GM18861 (cell line): Measurements from ENCODE around the gene DPH3.
A peak's percentile ranks its signal among the peaks of the same experiment; 100 is the strongest.

Experiments used
- ATAC-seq: cut with Tn5 transposase; IDR thresholded peaks from one replicate; pipeline ENCODE4 v1.9.1; 2021; ENCODE audit not compliant: unreplicated experiment

Gene DPH3

DNA sequence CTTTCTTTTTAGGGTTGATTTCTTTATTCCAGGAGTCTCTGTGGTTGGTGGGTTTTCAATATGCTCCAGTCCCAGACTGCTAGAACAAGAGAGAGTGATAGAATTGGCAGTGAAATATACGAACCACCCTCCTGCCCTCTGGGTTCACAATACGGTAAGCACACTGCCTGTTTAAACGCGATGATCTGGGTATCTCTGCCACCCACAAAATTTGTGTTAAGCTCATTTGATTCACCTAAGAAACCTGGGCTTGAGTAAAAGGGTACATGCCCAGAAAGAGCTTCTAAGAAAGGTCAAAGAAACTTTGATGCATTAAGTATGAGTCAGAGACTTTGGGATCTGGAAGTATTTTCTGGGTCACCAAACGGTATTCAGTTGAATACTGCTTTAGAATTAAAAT is 30.1 kb upstream of the DPH3 start:
- ATAC-seq: no peak

DNA sequence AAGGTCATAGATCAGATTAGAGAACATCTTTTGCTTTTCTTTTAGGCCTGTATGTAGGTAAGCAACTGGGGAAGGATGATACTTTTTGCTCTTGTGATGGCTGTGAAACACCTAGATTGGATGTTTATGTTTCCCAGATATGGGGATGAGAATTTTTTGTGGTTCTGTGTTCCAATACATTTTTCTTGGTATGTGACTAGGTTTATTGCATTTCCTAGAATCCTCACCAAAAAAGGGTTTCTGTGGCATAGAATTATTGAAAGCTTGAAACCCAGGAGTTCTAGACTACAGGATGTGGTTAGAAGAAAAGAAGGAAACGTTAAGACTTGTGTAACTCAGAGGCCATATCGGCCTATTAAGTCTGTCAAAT is 26.1 kb upstream of the DPH3 start:
- ATAC-seq: peak; percentile 29

GRCh38 chr3:16290007-16290826 is 25.5 kb upstream of the DPH3 start:
- no peak for ATAC-seq

DNA sequence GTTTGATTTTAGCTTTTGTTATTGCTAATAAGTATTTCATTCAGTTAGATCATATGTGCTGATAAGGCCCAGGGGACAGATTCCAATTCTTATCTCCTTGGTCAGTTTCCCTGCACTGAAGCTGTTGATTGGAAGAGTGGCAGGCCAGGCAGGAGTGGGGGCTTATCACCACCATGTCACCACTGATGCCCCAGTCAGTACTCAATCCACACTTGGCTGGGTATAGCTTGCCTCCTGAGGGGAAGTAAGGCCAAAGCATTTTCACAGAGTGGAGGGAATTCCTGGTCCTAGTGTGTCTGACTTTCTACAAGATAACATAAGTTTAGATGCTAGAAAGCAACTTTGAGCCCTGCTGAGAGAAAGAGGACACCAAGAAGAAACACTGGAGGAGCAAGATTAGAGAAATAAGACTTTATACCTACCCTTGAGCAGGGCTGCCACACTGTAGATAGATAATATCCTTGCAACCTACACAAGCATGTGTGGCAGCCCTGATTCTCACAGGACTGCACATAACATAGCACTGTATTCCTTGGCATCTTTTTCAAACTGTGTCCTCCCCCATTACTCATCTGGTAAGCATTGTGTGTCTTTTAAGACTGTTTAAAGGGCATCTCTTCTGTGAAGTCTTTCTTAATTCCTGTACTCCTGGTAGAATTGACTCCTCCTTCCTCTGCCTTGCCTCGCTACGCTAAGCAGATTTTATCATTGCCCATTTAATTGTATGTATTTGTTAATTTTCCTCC is 24.6 kb upstream of the DPH3 start:
- ATAC-seq: no peak

DNA sequence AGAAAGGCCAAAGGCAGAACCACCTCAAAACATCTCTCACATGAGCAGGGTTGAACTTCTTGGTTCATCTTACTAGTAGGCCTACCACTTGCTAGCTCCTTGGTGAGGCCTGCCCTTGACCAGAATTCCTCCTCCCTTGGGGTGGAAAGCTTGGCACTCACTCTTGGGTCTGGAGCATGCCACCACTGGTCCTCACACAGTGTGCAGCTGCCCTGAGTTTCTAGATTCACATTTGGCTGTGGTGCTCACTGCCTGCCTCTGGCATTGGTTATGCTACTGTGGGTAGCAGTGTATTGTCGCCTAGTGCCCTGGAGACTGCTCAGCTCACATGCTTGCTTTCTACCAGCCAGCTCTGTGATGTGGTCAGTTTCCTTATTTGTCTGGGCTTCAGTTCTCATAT is 23.9 kb upstream of the DPH3 start:
- ATAC-seq: no peak

- no peak for ATAC-seq
These were observed 22.2 kb upstream of the DPH3 start for GRCh38 chr3:16286751-16287543.

DNA sequence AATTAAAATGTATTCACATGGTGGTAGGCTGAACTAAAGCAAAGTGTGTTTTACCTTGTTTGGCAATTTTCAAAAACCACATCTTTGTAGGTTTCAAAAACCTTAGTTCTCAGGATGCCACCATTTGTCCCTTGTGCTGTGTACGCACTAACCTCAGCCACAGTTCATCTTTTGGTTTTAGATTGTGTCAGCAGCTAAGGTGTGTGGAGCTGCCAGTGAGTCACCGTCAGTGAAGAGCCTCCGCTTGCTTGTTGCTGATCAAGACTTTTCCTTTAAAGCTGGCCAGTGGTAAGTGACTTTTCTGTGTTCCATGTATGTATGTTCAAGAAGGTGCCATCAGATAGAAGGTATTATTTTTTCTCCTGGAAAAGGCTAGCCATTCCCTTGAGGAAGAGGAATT is 21.4 kb upstream of the DPH3 start:
- ATAC-seq: peak; percentile 78

GRCh38 chr3:16284633-16285032 is 19.9 kb upstream of the DPH3 start:
- ATAC-seq: no peak

DNA sequence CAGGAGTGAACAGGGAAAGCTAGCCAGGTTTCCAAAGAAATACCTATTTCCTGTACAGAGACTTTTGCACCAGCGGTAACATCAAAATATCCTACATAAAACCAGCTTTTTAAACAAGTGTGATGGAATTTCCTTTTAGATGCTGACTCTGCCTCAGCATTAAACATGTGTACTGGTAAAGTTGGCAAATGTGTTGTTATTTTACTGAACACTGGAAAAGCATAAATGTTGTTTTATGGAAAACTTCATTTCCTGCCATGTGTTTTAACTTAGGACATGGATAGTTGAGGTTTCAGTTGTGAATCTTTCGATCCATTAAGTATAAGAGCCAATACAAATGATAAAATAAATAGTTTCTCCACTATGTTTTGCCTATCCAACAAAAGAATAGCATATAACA is 15.9 kb upstream of the DPH3 start:
- ATAC-seq: no peak

GRCh38 chr3:16279010-16279801 is 14.5 kb upstream of the DPH3 start:
- no peak for ATAC-seq

DNA sequence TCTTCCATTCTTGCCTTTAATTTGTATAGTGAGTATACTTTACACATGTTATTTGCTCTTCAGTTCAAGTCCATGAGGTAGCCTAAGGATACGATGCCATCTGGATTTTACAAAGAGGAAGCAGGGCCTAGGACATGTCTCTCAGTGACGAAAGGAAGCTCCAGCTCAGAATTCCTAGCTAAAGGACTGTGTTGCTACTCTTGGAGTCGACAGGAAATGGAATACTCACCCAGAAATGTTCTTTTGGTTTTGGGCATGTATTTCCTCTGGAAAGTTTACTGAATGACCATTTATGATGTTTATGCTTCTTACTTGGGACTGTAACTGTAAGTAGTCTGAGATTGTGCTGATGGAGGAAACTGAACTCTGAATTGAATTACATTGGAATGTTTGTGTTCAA is 12.7 kb upstream of the DPH3 start:
- ATAC-seq: no peak

- no peak for ATAC-seq
These were observed 9.1 kb upstream of the DPH3 start for GRCh38 chr3:16273867-16274266.

GRCh38 chr3:16272588-16272987 is 7.8 kb upstream of the DPH3 start:
- no peak for ATAC-seq

DNA sequence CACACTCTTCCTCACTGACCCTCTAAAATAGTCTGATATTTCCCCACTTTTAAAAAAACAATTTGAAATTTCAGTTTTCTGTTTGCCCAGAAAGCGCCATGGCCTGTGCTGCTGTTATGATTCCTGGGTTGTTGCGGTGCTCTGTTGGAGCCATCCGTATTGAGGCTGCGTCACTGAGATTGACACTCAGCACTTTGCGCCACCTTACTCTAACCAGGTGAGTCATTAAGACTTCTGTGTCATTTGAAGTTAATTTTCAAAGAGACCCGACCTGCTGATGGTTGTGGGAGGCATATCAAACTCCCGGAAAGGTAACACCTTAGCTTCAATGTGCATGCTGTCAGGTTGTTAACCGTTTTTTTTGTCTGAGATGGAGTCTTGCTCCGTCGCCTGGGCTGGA is 6.1 kb upstream of the DPH3 start:
- ATAC-seq: no peak

DNA sequence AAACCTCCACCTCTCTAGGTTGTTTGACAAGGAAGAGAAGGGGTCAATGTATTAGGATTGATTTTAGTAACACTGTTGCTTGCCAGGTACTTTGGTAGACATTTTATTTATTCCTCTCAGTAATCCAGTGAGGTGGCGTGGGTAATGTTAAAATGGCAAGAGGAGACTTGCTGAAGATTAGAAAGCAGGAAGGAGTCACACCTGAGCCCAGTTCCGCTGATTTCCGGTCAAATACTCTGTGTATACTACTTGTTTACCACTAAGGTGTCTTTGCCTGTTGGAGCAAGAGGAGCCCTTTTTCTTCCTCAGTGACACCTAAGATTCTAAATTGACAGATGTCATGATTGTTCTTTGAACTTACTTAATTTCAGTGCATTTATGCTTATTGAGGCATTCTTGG is 2.0 kb upstream of the DPH3 start:
- ATAC-seq: no peak

GRCh38 chr3:16265455-16265786 is 678 bp upstream of the DPH3 start:
- no peak for ATAC-seq

- ATAC-seq: no peak
These were observed 502 bp downstream of the DPH3 start for GRCh38 chr3:16264174-16264707.

DNA sequence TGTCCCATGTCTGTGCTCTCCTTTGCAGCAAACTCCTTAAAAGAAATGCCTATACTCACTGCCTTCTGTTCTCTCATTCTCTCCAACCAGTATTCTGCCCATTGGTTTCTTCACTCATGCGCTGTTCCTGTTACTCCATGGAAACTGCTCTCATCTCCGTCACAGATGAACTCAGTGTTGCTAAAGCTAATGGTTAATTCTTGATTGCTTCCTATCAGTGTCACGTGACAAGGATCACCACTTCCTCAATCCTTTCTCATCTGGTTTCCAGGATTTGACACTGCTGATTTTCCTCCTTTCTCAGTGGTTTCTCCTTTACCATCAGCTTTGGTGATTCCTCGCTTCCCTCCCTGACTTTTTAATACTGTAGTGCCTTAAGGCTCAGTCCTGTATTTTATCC is 2.6 kb downstream of the DPH3 start:
- ATAC-seq: no peak

GRCh38 chr3:16260046-16260445 is 4.7 kb downstream of the DPH3 start:
- ATAC-seq: no peak

DNA sequence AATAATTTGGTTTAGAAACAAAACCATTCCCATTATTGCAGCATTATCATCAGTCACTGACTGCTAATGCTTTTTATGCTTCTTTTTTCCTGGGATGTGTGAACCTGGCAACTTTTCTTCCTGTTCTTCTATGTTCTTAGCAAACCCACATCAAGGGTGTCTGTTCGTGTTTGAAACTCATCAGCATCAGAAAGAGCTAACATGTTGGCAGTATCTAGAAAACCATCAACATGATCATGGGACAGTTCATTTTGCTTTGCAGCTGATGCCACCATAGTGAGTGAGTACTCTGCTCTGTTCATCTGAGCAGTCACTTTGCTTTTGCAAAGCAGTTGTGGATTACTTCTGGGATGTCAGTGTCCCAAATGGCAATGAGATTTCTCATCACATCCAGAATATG is 5.9 kb downstream of the DPH3 start:
- ATAC-seq: no peak

GRCh38 chr3:16258177-16258576 is 6.6 kb downstream of the DPH3 start:
- no peak for ATAC-seq
